Measurements from ENCODE around the gene IMPA2. TPM values are rescaled to one million over a fixed set of nuclear protein-coding genes. Genes with fewer than 3 reads are reported as not detected.
A peak's percentile ranks its signal among the peaks of the same experiment; 100 is the strongest.

IMPA2 gene
- total and polyA plus RNA-seq, 2 of the 4 experiments (the other 2 are of a cell fraction): 5.4 to 5.5 TPM

DNA sequence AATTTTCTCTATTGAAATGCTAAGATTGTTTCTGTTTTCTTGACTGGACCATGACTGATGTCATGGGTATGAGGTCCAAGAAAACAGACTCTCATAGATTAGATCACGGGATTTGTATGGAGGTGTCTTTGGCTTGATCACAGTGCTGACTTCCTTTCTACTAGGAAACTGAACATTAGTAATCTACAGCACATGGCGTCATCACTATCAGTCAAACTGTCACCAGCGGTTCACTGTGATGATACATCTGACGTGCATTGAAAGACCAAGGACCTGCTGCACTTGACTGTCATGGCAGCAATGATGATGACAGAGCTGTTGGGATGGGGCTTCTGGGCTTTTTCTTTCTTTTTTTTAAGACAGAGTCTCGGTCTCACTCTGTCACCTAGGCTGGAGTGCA lies 28.2 kb upstream of the IMPA2 start:
- H3K4me2 ChIP-seq (ENCODE audit: low read depth, low read length): no peak overlapping the region
- H3K9ac ChIP-seq (ENCODE audit: low read depth, low read length): no peak overlapping the region
- no peak overlapping the region for H2AK9ac ChIP-seq (replicated peaks; ENCODE audit: low read depth, low read length, poor library complexity)
- DNase-seq: peak; percentile 11
- no peak for ATAC-seq (ENCODE audit: low read depth)
- in situ Hi-C loops (cut with MboI; ENCODE audit: low sequenced_read_pairs) (no loop called here), intact Hi-C loops (cut with micrococcal nuclease) (no loop called here), dilution Hi-C loops (cut with HindIII; ENCODE audit: low sequenced_read_pairs, unreplicated experiment) (no loop called here)
- BruUV-seq (replicated peaks): no TSS peak
- H4K91ac ChIP-seq (ENCODE audit: insufficient read depth, low read depth, low read length): no peak overlapping the region; the same call in 1 of the 2 replicates
- ChIA-PET POLR2A (ENCODE audit: unreplicated experiment) (interaction anchor here (0.6 kb wide), 1 partner anchor 35 kb away, joined by 3 read pairs; no protein-coding TSS in a partner anchor), CTCF (interaction anchor here (0.7 to 1.8 kb wide), 2 partner anchors 11 to 19 kb away, joined by 3 to 4 read pairs; no protein-coding TSS in a partner anchor)
- H2AFZ ChIP-seq (replicated peaks; ENCODE audit: low read length, poor library complexity): no peak overlapping the region
- no peak overlapping the region for H2BK120ac ChIP-seq (ENCODE audit: low read depth, low read length)
- H4K20me1 ChIP-seq (ENCODE audit: insufficient read depth, low read length): no peaks in the 10 kb centered on the region
- H3K27ac ChIP-seq (ENCODE audit: insufficient read depth, low read length): no peak overlapping the region
- no peak overlapping the region for H3K56ac ChIP-seq (ENCODE audit: extremely low read depth, insufficient read depth, low read length)
- no peak overlapping the region for H4K5ac ChIP-seq (ENCODE audit: low read depth, low read length)
- peaks cover 9% of the 10 kb centered on the region for H3K9me3 ChIP-seq (ENCODE audit: control insufficient read depth, insufficient read depth, low read length)
- no peak overlapping the region for H3K23ac ChIP-seq (ENCODE audit: low read depth, low read length)
- no peak overlapping the region for H3K4me3 ChIP-seq (ENCODE audit: insufficient read depth, low read depth, low read length)
- no peak overlapping the region for H3K4ac ChIP-seq (ENCODE audit: low read depth, low read length)
- H3K27me3 ChIP-seq (ENCODE audit: control insufficient read depth, insufficient read depth, low read length): no peaks in the 10 kb centered on the region
- no peak overlapping the region for H2BK20ac ChIP-seq (ENCODE audit: low read depth, low read length)
- H2BK5ac ChIP-seq (ENCODE audit: low read depth, low read length, poor library complexity, severe bottlenecking): no peak overlapping the region
- no peaks in the 10 kb centered on the region; a peak in 1 of 4 replicates for H3K79me1 ChIP-seq (ENCODE audit: low read depth in 1 of 2, low read length in 2 of 2)
- no peak overlapping the region for H2AK5ac ChIP-seq (ENCODE audit: low read depth, low read length)
- 0 out of 2 replicates have a peak, but pooled peaks cover 2% of the 10 kb centered on the region for H3K9me1 ChIP-seq (ENCODE audit: insufficient read depth, low read length)
- H3K36me3 ChIP-seq (ENCODE audit: control insufficient read depth, insufficient read depth, low read length): no peaks in the 10 kb centered on the region
- no peak overlapping the region for H2BK15ac ChIP-seq (ENCODE audit: low read depth, low read length)
- peaks cover 24% of the 10 kb centered on the region for H3K4me1 ChIP-seq (ENCODE audit: control insufficient read depth, insufficient read depth, low read length)
- TF ChIP-seq MAZ (IDR thresholded peaks at IDR 0.05; ENCODE audit: borderline replicate concordance, low read depth, low read length): no peak
- TF ChIP-seq RFX5 (IDR thresholded peaks at IDR 0.05; ENCODE audit: low read depth, low read length): no peak
- no peak for TF ChIP-seq MAFK (IDR thresholded peaks at IDR 0.05; ENCODE audit: low read depth, low read length)
- peak overlapping the region; percentile 9; the same call in 1 of the 2 replicates for H3K18ac ChIP-seq (ENCODE audit: low read depth, low read length)
- WGBS, 2 experiments (ENCODE audit: extremely low coverage in 2 of 2, insufficient read length in 1 of 2): no CpG with 5 or more reads among the region's 5 CpGs
- H3K14ac ChIP-seq (replicated peaks; ENCODE audit: low read depth, low read length): no peak overlapping the region
- no peak overlapping the region for H4K8ac ChIP-seq (ENCODE audit: low read depth in 2 of 2, low read length in 2 of 2)
